NCI-H446 treated with DMSO at 0.1 percent for 48 hours (cell line): ENCODE data around the gene RNF186.
"Not testable (repeated sequence)": the region's sequence is repeated elsewhere in the genome, so short reads cannot be mapped to it uniquely, and the experiment has no call there.

Experiments
- DNase-seq: peaks from one replicate; lab custom pipeline; 2025; lab: John Stamatoyannopoulos, UW

The RNF186 gene

GRCh38 chr1:19824541-19824940, 9.5 kb upstream of the RNF186 start:
- no peak for DNase-seq

GRCh38 chr1:19824036-19824435, 9.0 kb upstream of the RNF186 start:
- no peak for DNase-seq

GRCh38 chr1:19819701-19820100, 4.6 kb upstream of the RNF186 start:
- DNase-seq, result no peak

GRCh38 chr1:19818324-19818723, 3.2 kb upstream of the RNF186 start:
- no peak for DNase-seq

- DNase-seq, result no peak
These were observed 2.1 kb upstream of the RNF186 start for GRCh38 chr1:19817160-19817559.

- not testable (repeated sequence) for DNase-seq
These were observed 1.6 kb upstream of the RNF186 start for GRCh38 chr1:19816737-19817086.

- no peak for DNase-seq
These were observed 986 bp upstream of the RNF186 start for GRCh38 chr1:19815801-19816736.

GRCh38 chr1:19814244-19814661, 830 bp downstream of the RNF186 start:
- no peak for DNase-seq

GRCh38 chr1:19813643-19813960, 1.5 kb downstream of the RNF186 start:
- DNase-seq, result no peak

GRCh38 chr1:19812875-19813642, 2.0 kb downstream of the RNF186 start:
- DNase-seq, result no peak

- DNase-seq, result no peak
These were observed 3.8 kb downstream of the RNF186 start for GRCh38 chr1:19811206-19811851.

- no peak for DNase-seq
These were observed 5.9 kb downstream of the RNF186 start for GRCh38 chr1:19809044-19809750.

GRCh38 chr1:19808351-19808750, 6.7 kb downstream of the RNF186 start:
- DNase-seq, result no peak

- DNase-seq, result no peak
These were observed 10.2 kb downstream of the RNF186 start for GRCh38 chr1:19804831-19805251.

GRCh38 chr1:19802269-19802668, 12.8 kb downstream of the RNF186 start:
- DNase-seq, result no peak

- DNase-seq, result no peak
These were observed 14.8 kb downstream of the RNF186 start for GRCh38 chr1:19800076-19800804.

GRCh38 chr1:19799230-19800075, 15.6 kb downstream of the RNF186 start, which contains the start of gene TMCO4:
TMCO4 (minus strand) TSS chr1:19799916; CDS start chr1:19780758, 19,158 bp downstream.
- DNase-seq, result no peak

GRCh38 chr1:19798486-19799229, 16.4 kb downstream of the RNF186 start:
- no peak for DNase-seq

GRCh38 chr1:19797827-19798226, 17.3 kb downstream of the RNF186 start:
- DNase-seq, result no peak

GRCh38 chr1:19794583-19794982, 20.5 kb downstream of the RNF186 start:
- no peak for DNase-seq
